Measurements from ENCODE around the gene FASTKD3.

The FASTKD3 gene

GRCh38 chr5:7877851-7878250 is 9.0 kb upstream of the FASTKD3 start:
- peak; percentile 16 for DNase-seq

- peak; percentile 81 for DNase-seq
Measured at GRCh38 chr5:7876867-7877266, 8.0 kb upstream of the FASTKD3 start.

- no peak for DNase-seq
Measured at GRCh38 chr5:7875151-7875550, 6.3 kb upstream of the FASTKD3 start.

GRCh38 chr5:7874639-7875038 is 5.8 kb upstream of the FASTKD3 start:
- no peak for DNase-seq

- DNase-seq = peak; percentile 86
Measured at GRCh38 chr5:7873216-7873615, 4.4 kb upstream of the FASTKD3 start.

- no peak for DNase-seq
Measured at GRCh38 chr5:7872517-7873130, 3.8 kb upstream of the FASTKD3 start.

- DNase-seq = peak; percentile 49
Measured at GRCh38 chr5:7871653-7872052, 2.8 kb upstream of the FASTKD3 start.

GRCh38 chr5:7869474-7870136 is 774 bp upstream of the FASTKD3 start:
- DNase-seq = peak; percentile 56

- DNase-seq = no peak
Measured at GRCh38 chr5:7868427-7868772, 431 bp downstream of the FASTKD3 start.

- no peak for DNase-seq
Measured at GRCh38 chr5:7867260-7867659, 1.6 kb downstream of the FASTKD3 start.

- no peak for DNase-seq
Measured at GRCh38 chr5:7866196-7866595, 2.6 kb downstream of the FASTKD3 start.

- DNase-seq = peak; percentile 66
Measured at GRCh38 chr5:7857926-7858632, 10.8 kb downstream of the FASTKD3 start.

- no peak for DNase-seq
Measured at GRCh38 chr5:7857361-7857760, 11.5 kb downstream of the FASTKD3 start.

GRCh38 chr5:7856855-7857254 is 12.0 kb downstream of the FASTKD3 start:
- DNase-seq = peak; percentile 75

GRCh38 chr5:7855611-7856010 is 13.2 kb downstream of the FASTKD3 start:
- DNase-seq = no peak

GRCh38 chr5:7852988-7853387 is 15.8 kb downstream of the FASTKD3 start:
- no peak for DNase-seq

GRCh38 chr5:7852542-7852941 is 16.3 kb downstream of the FASTKD3 start:
- no peak for DNase-seq

- no peak for DNase-seq
Measured at GRCh38 chr5:7851617-7852289, 17.1 kb downstream of the FASTKD3 start.

GRCh38 chr5:7851240-7851592 is 17.6 kb downstream of the FASTKD3 start:
- DNase-seq = no peak

GRCh38 chr5:7850395-7851239 is 18.2 kb downstream of the FASTKD3 start, which contains the start of gene CFAP90:
Gene CFAP90, minus strand, starts transcription at chr5:7851133. Its CDS starts 112 bp downstream, at chr5:7851021.
- no peak for DNase-seq

GRCh38 chr5:7849681-7850394 is 19.0 kb downstream of the FASTKD3 start:
- no peak for DNase-seq

GRCh38 chr5:7848296-7848695 is 20.5 kb downstream of the FASTKD3 start:
- no peak for DNase-seq

All from activated CD4-positive, alpha-beta T cell treated with anti-CD3 and anti-CD28 coated beads, Interleukin-2, Interleukin-6, amounts not matched to agents 100 ng/mL and 50 ng/mL, durations not matched to agents 16 hours and 8 hours (primary cell).